SIG-M5 treated with dmso at 0.1 percent for 504 hours (cell line): ENCODE data around the gene TCEA3.

Experiments
- DNase-seq: peaks from one replicate; lab custom pipeline; 2025; ENCODE audit not compliant: unreplicated experiment; lab: John Stamatoyannopoulos, UW

The TCEA3 gene

GRCh38 chr1:23339632-23340031 is 84.9 kb downstream of the TCEA3 start:
- DNase-seq, result no peak

GRCh38 chr1:23337869-23338268 is 86.7 kb downstream of the TCEA3 start:
- no peak for DNase-seq

- DNase-seq, result no peak
Observed at GRCh38 chr1:23331713-23332112, 92.8 kb downstream of the TCEA3 start.
